HEK293 (cell line): ENCODE measurements around the gene DOK1.
A peak's percentile ranks its signal among the peaks of the same experiment; 100 is the strongest.
"Not testable (repeated sequence)": the region's sequence is repeated elsewhere in the genome, so short reads cannot be mapped to it uniquely, and the experiment has no call there.

ENCODE experiments used
- CTCF ChIA-PET: fragments of 350-600 bp; formaldehyde crosslinking; extraction: SDS; loops from one replicate; lab custom pipeline; 2021; ENCODE audit warnings: antibody characterized with exemption; lab: Yijun Ruan, JAX
- POLR2A ChIA-PET: fragments of 300-600 bp; formaldehyde crosslinking; extraction: SDS; loops from one replicate; lab custom pipeline; 2020; ENCODE audit warnings: antibody characterized with exemption, inconsistent platforms; lab: Yijun Ruan, JAX
- H3K27ac ChIP-seq: fragments of 200-500 bp; sonication (Bioruptor generic); 2 replicates; pipeline ENCODE4 v1.5.1; 2014; ENCODE audit warnings: low read depth, low read length, control low read depth, inconsistent platforms; ENCODE audit errors: extremely low read depth
- H3K36me3 ChIP-seq, 2 experiments: fragments of 200-500 bp in 1 of 2; sonication (Bioruptor generic) in 1 of 2; 1 replicate in 1 of 2; 2 replicates in 1 of 2; pipeline ENCODE4 v1.5.1; 2014 to 2017; ENCODE audit warnings: inconsistent platforms in 2 of 2, low read length in 2 of 2; ENCODE audit not compliant: control insufficient read depth in 2 of 2, insufficient read depth in 1 of 2
- H3K4me1 ChIP-seq: fragments of 200-500 bp; sonication (Bioruptor generic); 2 replicates; pipeline ENCODE4 v1.5.1; 2014; ENCODE audit warnings: mild to moderate bottlenecking, low read length, inconsistent platforms; ENCODE audit not compliant: control insufficient read depth, insufficient read depth
- H3K4me3 ChIP-seq: 2 replicates; pipeline ENCODE4 v1.5.1; 2011; ENCODE audit warnings: low read depth, mild to moderate bottlenecking, control low read depth, low read length, moderate library complexity
- H3K9me3 ChIP-seq: fragments of 200-500 bp; sonication (Bioruptor generic); 2 replicates; pipeline ENCODE4 v1.5.1; 2014; ENCODE audit warnings: low read depth, low read length, inconsistent platforms; ENCODE audit not compliant: control insufficient read depth, insufficient read depth
- CTCF ChIP-seq: fragments of 450-650 bp; formaldehyde crosslinking; IDR thresholded peaks from 2 replicates; pipeline ENCODE4 v1.5.1; 2016; ENCODE audit warnings: missing biosample characterization, missing genetic modification characterization
- EGR2 ChIP-seq: fragments of 450-650 bp; formaldehyde crosslinking; IDR thresholded peaks from 2 replicates; pipeline ENCODE4 v1.5.1; 2016; ENCODE audit warnings: low read depth, missing biosample characterization, missing genetic modification characterization
- GLIS1 ChIP-seq: fragments of 450-650 bp; formaldehyde crosslinking; IDR thresholded peaks from 2 replicates; pipeline ENCODE4 v1.5.1; 2016; ENCODE audit warnings: missing biosample characterization, missing genetic modification characterization
- HIC1 ChIP-seq: fragments of 450-650 bp; formaldehyde crosslinking; IDR thresholded peaks from 2 replicates; pipeline ENCODE4 v1.5.1; 2016; ENCODE audit warnings: missing biosample characterization, missing genetic modification characterization
- PRDM10 ChIP-seq: fragments of 450-650 bp; formaldehyde crosslinking; IDR thresholded peaks from 2 replicates; pipeline ENCODE4 v1.5.1; 2016; ENCODE audit warnings: missing biosample characterization, missing genetic modification characterization
- SCRT2 ChIP-seq: fragments of 450-650 bp; formaldehyde crosslinking; IDR thresholded peaks from 2 replicates; pipeline ENCODE4 v1.5.1; 2016; ENCODE audit warnings: missing biosample characterization, missing genetic modification characterization
- SP3 ChIP-seq: fragments of 450-650 bp; formaldehyde crosslinking; IDR thresholded peaks from 2 replicates; pipeline ENCODE4 v1.5.1; 2016; ENCODE audit warnings: missing biosample characterization, missing genetic modification characterization
- ZBTB17 ChIP-seq: fragments of 450-650 bp; formaldehyde crosslinking; IDR thresholded peaks from 2 replicates; pipeline ENCODE4 v1.5.1; 2016; ENCODE audit warnings: missing biosample characterization, missing genetic modification characterization
- ZFHX2 ChIP-seq: fragments of 450-650 bp; formaldehyde crosslinking; conservative IDR thresholded peaks from 2 replicates; pipeline ENCODE4 v1.5.1; 2016; ENCODE audit warnings: missing biosample characterization, missing genetic modification characterization
- ZIC2 ChIP-seq: fragments of 450-650 bp; formaldehyde crosslinking; IDR thresholded peaks from 2 replicates; pipeline ENCODE4 v1.5.1; 2016; ENCODE audit warnings: missing biosample characterization, missing genetic modification characterization
- ZNF132 ChIP-seq: fragments of 450-650 bp; formaldehyde crosslinking; IDR thresholded peaks from 2 replicates; pipeline ENCODE4 v1.5.1; 2017; ENCODE audit warnings: missing biosample characterization, missing genetic modification characterization, borderline replicate concordance
- ZNF146 ChIP-seq: fragments of 450-650 bp; formaldehyde crosslinking; IDR thresholded peaks from 2 replicates; pipeline ENCODE4 v1.5.1; 2016; ENCODE audit warnings: missing biosample characterization, missing genetic modification characterization
- ZNF184 ChIP-seq: fragments of 450-650 bp; IDR thresholded peaks from 2 replicates; pipeline ENCODE4 v1.5.1; 2018; ENCODE audit warnings: missing biosample characterization, mild to moderate bottlenecking, missing genetic modification characterization
- ZNF19 ChIP-seq: fragments of 450-650 bp; formaldehyde crosslinking; IDR thresholded peaks from 2 replicates; pipeline ENCODE4; 2016; ENCODE audit warnings: missing biosample characterization, missing genetic modification characterization, low read depth
- ZNF514 ChIP-seq: fragments of 450-650 bp; formaldehyde crosslinking; IDR thresholded peaks from 2 replicates; pipeline ENCODE4 v1.5.1; 2016; ENCODE audit warnings: missing biosample characterization, missing genetic modification characterization
- ZNF548 ChIP-seq: fragments of 450-650 bp; formaldehyde crosslinking; IDR thresholded peaks from 2 replicates; pipeline ENCODE4 v1.5.1; 2016; ENCODE audit warnings: missing biosample characterization, missing genetic modification characterization
- ZNF624 ChIP-seq: fragments of 450-650 bp; formaldehyde crosslinking; IDR thresholded peaks from 2 replicates; pipeline ENCODE4 v1.5.1; 2017; ENCODE audit warnings: missing biosample characterization, missing genetic modification characterization
- ZNF639 ChIP-seq: fragments of 450-650 bp; formaldehyde crosslinking; IDR thresholded peaks from 2 replicates; pipeline ENCODE4 v1.5.1; 2016; ENCODE audit warnings: missing biosample characterization, missing genetic modification characterization
- ZNF654 ChIP-seq: fragments of 450-650 bp; formaldehyde crosslinking; IDR thresholded peaks from 2 replicates; pipeline ENCODE4 v1.5.1; 2016; ENCODE audit warnings: low read depth, missing biosample characterization, missing genetic modification characterization
- ZNF837 ChIP-seq: fragments of 450-650 bp; formaldehyde crosslinking; IDR thresholded peaks from 2 replicates; pipeline ENCODE4 v1.5.1; 2016; ENCODE audit warnings: missing biosample characterization, missing genetic modification characterization
- ZNF843 ChIP-seq: fragments of 450-650 bp; formaldehyde crosslinking; IDR thresholded peaks from 2 replicates; pipeline ENCODE4 v1.5.1; 2016; ENCODE audit warnings: missing biosample characterization, missing genetic modification characterization

Gene DOK1

GRCh38 chr2:74560591-74560990 is 6.1 kb downstream of the DOK1 start (continued):
- TF ChIP-seq HIC1 (tag by site-specific recombination): no peak
- TF ChIP-seq ZNF184 (tag by site-specific recombination): no peak
- no peak for TF ChIP-seq ZNF19 (tag by site-specific recombination)
- no peak for TF ChIP-seq ZNF639 (tag by site-specific recombination)
- TF ChIP-seq, all 188 proteins: peak for 0

GRCh38 chr2:74561022-74561421 is 6.5 kb downstream of the DOK1 start:
- H3K4me1 ChIP-seq, CTCF ChIA-PET, H3K4me3 ChIP-seq, H3K27ac ChIP-seq, H3K9me3 ChIP-seq, H3K36me3 ChIP-seq: not testable (repeated sequence)
- peak; percentile 39; the same call in 1 of the 2 replicates for TF ChIP-seq EGR2 (tag by site-specific recombination)
- peak; percentile 19; the same call in 1 of the 2 replicates for TF ChIP-seq ZFHX2
- POLR2A ChIA-PET: interaction anchor here (0.7 kb wide), 1 partner anchor 18 kb away, joined by 3 read pairs; no protein-coding TSS in a partner anchor

GRCh38 chr2:74562126-74562775 is 7.7 kb downstream of the DOK1 start:
- H3K9me3 ChIP-seq: no peaks in the 10 kb centered on the region
- no peak overlapping the region for H3K4me3 ChIP-seq
- ChIA-PET POLR2A (no interaction called here), CTCF (no interaction called here)
- no peaks in the 10 kb centered on the region for H3K4me1 ChIP-seq
- TF ChIP-seq ZBTB17 (0 out of 2 replicates have a peak, but pooled peaks have one; percentile 5), ZNF548 (tag by site-specific recombination) (no peak), ZNF654 (tag by site-specific recombination) (no peak)
- H3K36me3 ChIP-seq: no peaks in the 10 kb centered on the region
- H3K27ac ChIP-seq: no peak overlapping the region

- POLR2A ChIA-PET: no interaction called here
- Histone ChIP-seq H3K9me3 (no peaks in the 10 kb centered on the region), H3K36me3 (no peaks in the 10 kb centered on the region), H3K27ac (no peak overlapping the region), H3K4me1 (no peaks in the 10 kb centered on the region), H3K4me3 (no peak overlapping the region)
- CTCF ChIA-PET: no interaction called here
- TF ChIP-seq SP3 (no peak), ZNF843 (tag by site-specific recombination) (no peak), ZNF146 (tag by site-specific recombination) (no peak), ZNF514 (tag by site-specific recombination) (no peak), SCRT2 (tag by site-specific recombination) (peak; percentile 68), GLIS1 (tag by site-specific recombination) (peak; percentile 97), ZNF837 (no peak), ZNF624 (tag by site-specific recombination) (no peak), ZNF654 (tag by site-specific recombination) (no peak), PRDM10 (tag by site-specific recombination) (peak; percentile 40), ZNF132 (no peak), CTCF (tag by site-specific recombination) (no peak), ZIC2 (tag by site-specific recombination) (peak; percentile 27; the same call in 1 of the 2 replicates), ZNF548 (tag by site-specific recombination) (no peak)
Observed at GRCh38 chr2:74564222-74564621, 9.7 kb downstream of the DOK1 start.
